ENCODE results near the gene RABL6. TPM values are rescaled to one million over a fixed set of nuclear protein-coding genes. Genes with fewer than 3 reads are reported as not detected.
"Not testable (repeated sequence)": the region's sequence is repeated elsewhere in the genome, so short reads cannot be mapped to it uniquely, and the experiment has no call there.

The RABL6 gene, protein sequence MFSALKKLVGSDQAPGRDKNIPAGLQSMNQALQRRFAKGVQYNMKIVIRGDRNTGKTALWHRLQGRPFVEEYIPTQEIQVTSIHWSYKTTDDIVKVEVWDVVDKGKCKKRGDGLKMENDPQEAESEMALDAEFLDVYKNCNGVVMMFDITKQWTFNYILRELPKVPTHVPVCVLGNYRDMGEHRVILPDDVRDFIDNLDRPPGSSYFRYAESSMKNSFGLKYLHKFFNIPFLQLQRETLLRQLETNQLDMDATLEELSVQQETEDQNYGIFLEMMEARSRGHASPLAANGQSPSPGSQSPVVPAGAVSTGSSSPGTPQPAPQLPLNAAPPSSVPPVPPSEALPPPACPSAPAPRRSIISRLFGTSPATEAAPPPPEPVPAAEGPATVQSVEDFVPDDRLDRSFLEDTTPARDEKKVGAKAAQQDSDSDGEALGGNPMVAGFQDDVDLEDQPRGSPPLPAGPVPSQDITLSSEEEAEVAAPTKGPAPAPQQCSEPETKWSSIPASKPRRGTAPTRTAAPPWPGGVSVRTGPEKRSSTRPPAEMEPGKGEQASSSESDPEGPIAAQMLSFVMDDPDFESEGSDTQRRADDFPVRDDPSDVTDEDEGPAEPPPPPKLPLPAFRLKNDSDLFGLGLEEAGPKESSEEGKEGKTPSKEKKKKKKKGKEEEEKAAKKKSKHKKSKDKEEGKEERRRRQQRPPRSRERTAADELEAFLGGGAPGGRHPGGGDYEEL
- 10 to 100 TPM; 58.6 to 61.1 (median 59.7) TPM for polyA plus RNA-seq (ENCODE audit: insufficient read length in 3 of 3)

DNA sequence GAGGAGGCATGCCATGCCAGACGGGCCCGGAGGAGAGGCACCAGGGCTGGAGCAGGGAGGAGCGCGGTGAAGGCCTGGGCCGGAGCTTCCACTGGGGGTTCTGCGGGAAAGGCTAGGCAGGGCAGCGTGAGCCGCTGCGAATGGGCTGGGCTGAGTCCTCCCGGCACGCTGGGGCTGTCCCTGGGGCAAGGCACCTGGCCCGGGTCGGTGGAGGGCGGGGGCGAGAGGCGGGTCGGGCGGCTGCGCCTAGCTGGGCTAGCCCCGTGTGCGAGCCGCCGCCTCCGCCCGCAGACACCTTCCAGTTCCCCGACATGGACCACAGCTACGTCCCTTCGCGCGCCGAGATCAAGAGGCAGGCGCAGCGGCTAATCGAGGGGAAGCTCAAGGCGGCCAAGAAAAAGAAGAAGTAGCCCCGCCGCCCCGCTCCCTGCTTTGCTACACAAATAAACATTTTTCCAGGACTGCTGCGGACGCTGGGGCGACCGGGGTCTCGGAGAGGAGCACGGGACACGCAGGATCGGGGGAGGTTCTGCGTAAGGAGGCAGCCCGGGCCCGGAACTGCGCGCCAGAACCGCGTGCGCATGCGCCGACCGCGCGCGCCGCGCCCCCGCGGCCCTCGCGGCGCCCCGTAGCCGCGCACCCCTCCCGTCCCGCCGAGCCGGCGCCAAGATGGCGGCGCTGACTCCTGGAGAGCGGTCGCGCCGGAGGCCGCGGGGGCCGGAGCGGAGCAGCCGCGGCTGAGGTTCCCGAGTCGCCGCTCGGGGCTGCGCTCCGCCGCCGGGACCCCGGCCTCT, at the start of gene RABL6:
RABL6 (plus strand) TSS at position 668 of the 794 bp plus-strand sequence. CDS start 249 bp downstream, outside the sequence.
- no peak for DNase-seq (ENCODE audit: low read depth in 3 of 3, low spot score in 2 of 3)

DNA sequence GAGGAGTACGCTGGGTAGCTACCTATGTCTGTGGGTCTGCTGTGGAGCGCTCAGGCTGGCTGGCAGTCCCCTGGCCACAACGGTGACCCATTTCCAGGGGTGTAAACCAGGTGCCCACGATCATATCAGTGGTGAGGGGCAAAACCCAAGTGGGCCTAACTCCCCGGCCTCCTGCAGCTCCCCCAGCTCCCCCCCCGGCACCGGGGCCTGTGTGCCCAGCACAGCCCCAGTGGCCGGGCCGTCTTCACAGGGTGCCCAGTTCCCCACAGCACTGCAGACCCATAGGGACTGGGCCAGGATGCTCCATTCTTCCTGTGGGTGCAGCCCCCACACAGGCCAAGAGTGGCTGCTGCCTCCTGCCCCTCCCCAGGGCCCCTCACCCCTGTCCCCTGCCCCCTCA, 48.7 kb upstream of the RABL6 start:
- DNase-seq (ENCODE audit: low read depth in 3 of 3, low spot score in 2 of 3), result no peak

DNA sequence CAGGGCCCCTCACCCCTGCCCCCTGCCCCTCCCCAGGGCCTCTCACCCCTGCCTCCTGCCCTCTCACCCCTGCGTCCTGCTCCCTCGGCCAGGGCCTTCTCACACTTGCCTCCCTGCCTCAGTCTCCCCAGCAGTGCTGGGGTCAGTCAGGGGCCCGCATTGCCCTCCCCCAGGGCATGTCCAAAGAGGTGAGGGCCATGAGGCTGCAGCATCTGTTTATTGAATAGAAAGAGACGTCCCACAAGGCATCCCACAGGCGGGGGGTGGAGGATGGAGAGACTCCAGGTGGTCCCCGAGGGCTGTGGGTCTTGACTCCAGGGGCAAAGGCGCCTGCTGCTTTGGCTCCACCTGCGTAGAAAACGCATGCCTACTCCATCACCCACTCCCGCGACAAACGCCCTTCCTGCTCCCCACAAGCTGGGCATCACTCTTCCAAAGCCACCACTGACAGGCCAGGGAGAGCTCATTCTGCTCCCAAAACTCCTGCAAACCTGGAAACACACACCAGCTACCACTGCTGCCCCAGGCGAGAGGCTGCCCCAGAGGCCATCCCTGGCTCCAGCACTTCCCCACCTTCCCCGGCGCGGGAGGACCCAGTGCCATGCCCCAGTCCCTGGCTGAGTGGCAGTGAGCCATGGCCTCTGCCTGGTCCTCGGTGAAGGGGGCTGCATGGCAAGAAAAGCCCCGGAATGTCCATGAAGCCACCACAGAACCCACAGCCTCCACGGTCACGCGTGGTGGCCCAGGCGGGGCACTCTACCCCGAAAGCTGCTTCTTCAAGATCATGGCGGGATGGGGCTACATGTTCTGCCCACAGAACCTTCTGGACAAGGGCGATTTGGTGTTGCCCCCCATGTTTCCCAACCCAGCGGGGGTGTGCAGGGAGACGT, 48.1 kb upstream of the RABL6 start:
- DNase-seq (ENCODE audit: low read depth in 3 of 3, low spot score in 2 of 3), result no peak

DNA sequence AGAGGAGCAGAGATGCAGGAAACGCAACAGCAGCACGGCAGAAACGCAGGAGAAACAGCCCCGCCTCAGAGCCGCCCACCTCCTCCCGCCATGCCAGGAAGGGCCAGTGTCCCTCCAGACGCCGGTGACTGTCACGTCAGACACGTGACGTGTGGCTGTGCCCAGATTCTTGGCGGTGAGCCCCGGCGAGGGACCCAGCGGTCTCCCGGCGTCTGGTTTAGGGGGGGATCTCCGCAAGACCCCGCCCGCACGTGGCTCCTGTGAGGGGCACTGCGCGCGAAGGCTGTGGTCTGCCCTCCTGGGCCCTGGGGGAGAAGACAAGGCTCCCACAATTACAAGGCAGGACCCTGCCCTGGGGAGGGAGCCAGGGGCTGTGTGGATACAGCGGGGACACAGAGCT, 47.3 kb upstream of the RABL6 start:
- DNase-seq (ENCODE audit: low read depth in 3 of 3, low spot score in 2 of 3), result no peak

DNA sequence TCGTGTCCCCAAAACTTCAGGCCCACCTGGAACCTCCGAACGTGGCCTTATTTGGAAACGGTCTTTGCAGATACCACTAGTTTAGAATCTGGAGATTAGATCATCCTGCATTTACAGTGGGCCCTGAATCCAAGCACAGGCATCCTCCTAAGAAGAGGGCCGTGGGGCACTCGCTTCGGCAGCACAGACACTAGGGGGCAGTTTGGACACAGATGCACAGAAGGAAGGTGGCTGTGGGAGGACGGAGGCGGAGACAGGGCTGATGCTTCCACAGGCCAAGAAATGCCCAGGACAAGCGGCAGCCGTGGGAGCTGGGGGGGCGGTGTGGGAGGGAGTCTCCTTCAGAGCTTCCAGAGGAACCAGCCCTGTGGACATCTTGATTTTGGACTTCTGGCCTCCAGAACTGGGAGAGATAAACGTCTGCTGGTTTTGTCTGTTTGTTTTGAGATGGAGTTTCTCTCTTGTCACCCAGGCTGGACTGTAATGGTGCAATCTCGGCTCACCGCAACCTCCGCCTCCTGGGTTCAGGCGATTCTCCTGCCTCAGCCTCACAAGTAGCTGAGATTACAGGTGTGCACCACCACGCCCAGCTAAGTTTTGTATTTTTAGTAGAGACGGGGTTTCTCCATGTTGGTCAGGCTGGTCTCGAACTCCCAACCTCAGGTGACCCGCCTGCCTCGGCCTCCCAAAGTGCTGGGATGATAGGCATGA, 46.8 kb upstream of the RABL6 start:
- DNase-seq (ENCODE audit: low read depth in 3 of 3, low spot score in 2 of 3), result not testable (repeated sequence)

DNA sequence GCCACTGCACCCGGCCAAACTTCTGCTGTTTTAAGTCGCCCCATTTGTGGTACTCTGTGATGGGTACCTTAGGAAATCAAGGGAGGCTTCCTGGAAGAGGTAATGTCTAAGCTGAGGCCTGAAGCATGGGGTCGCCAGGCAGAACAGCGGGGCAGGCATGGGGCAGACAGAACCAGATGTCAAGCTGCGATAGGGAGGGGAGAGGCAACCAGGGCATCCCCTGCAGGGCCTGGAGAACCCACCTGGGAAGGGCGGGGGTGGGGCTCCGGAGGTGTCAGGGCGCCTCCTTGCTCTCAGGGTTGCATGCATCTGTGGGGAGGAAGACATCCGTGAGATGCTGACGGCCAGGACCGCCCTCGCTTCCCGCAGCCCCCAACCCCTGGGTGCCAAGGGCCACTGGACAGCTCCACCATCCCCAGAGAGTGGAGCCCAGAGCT, 46.2 kb upstream of the RABL6 start:
- no peak for DNase-seq (ENCODE audit: low read depth in 3 of 3, low spot score in 2 of 3)

DNA sequence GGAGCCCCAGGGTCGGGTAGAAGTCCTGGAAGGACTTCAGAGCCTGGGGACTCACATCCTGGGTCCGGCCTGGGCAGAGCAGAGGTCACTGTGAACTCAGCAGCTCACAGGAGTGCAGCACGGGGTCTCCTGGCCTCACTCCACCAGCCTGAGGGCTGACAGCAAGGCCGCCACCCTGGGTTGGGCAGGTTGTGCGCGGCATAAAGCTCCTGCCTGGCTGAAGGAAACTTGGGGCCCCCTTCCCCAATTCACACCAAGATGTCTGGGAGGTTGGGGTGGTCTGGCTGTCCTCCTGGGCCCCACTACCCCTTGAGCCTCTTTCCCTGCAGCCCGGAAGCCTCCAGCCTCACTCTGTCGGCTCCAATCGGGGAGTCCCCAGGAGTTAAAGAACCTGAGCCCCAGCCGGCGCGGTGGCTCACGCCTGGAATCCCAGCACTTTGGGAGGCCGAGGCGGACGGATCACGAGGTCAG, 45.5 kb upstream of the RABL6 start:
- DNase-seq (ENCODE audit: low read depth in 3 of 3, low spot score in 2 of 3), result no peak

DNA sequence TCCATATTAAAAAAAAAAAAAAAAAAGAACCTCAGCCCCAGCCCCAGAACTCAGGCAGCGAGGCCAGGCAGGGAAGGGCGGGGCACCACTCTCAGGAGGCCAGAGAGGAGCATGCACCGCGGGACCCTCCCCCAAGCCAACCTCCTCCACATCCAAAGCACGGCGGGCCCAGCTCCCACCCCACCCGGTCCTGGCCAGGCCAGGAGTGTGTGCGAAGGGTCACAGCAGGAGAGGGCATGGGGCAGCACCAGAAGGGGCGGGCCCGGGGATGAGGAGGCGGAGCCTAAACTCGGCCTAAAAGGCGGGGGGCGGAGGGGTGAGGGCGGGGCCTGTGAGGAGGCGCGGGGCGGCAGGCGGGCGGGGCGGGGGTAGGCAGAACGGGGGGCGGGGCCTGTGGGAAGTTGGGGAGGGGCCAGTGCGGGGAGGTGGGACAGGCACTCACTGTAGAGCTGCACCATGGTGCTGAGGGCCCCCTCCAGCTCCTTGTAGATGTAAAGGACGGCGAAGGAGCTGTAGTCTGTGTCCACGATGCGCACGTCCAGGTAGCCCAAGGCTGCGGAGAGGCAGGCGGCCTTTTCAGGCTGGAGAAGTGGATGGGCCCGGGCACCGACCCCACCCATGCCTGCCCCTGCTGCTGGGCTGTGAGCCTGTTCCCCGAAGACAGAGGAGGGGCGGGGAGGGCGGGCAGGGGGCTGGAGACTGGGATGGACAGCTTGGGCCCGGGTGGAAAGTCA, 44.7 kb upstream of the RABL6 start:
- no peak for DNase-seq (ENCODE audit: low read depth in 3 of 3, low spot score in 2 of 3)

DNA sequence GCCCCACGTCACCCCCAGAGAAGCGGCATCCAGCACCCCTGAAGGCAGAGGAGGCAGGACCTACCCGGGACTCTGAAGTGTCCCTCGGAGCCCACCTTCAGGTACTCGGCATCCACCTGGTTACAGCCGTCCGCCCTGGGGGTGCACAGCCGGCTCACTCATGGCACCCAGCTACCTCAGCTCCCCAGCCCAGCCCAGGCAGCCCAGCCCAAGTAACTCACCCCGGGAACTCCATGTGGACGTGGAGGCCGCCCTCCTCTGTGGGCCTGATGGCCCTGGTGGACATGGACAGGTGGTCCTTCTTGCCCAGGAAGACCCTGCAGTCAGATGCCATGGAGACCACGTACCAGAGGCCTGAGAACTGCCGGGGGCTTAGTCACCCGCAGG, 44.1 kb upstream of the RABL6 start:
- DNase-seq (ENCODE audit: low read depth in 3 of 3, low spot score in 2 of 3), result no peak

DNA sequence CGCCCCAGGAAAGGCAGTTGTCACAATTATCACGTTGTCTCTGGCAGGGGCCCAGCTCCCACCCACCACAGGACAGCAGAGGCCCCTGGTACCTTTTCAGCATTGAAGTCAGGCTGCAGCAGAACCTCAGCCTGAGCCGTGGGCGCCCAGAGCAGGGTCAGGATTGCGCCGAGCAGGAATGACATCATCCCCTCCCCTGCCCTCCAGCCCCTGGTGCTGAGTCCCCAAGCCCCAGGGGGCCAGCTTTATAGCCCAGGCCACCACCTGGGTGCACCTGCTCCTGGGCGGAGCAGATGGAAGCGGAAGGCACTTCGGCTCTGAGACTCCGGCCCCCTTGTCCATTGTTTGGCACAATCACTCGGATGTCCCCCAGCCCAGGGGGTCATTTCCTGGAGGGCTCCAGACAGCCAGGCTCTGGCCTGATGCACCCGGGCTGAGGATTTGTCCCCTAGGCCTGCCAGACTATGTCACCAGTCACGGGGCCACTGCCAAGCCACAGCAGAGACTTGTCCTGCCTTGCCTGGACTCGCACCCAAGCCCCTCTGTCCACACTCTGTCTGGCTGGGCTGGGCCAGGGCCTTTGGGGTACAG, 43.4 kb upstream of the RABL6 start, which contains the start of gene LCN15:
LCN15 (minus strand) TSS at position 218 of the 591 bp plus-strand sequence; CDS start at position 188, 30 bp downstream.
- DNase-seq (ENCODE audit: low read depth in 3 of 3, low spot score in 2 of 3), result no peak

DNA sequence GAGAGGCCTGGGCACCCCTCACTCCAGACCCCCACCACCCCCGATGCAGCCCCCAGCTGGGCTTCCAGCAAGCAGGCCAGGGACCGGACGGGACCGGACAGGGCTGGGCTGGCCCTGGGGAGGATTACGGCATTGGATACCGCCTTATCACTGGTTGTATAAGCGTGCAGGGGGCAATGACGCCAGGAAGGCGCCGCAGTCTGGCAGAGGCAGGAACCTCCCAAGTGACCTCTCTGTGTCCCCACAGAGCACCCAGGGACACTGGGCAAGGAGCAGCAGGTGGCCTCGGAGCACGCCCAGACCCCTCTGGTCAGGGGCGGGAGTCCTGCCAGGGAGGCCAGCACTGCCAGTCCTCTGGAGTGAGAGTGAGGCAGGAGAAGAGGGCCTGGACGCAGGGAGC, 42.7 kb upstream of the RABL6 start:
- no peak for DNase-seq (ENCODE audit: low read depth in 3 of 3, low spot score in 2 of 3)

DNA sequence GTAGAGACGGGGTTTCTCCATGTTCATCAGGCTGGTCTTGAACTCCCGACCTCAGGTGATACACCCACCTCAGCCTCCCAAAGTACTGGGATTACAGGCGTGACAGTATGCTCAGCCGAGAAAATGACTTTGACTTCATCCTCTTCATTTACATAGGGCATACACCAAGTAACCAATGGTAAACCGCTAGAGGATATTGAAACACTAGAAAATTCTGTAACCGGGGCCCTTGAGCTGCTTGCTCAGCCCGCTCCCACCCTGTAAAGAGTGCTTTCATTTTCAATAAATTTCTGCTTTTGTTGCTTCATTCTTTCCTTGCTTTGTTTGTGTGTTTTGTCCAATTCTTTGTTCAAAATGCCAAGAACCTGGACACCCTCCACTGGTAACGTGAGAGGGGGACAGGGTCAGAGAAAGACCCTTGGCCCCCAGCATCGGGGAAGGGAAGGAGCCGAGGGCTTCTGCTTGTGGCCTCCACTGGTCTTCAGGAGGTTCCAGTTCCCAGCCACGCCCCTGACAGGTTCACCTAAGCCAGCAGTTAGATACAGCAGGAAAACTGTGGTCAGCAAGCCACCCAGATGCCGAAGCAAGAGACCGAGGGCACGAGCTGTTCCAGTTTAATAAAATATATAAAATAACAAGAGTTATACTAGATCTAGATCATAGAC, 41.9 kb upstream of the RABL6 start:
- not testable (repeated sequence) for DNase-seq (ENCODE audit: low read depth in 3 of 3, low spot score in 2 of 3)

DNA sequence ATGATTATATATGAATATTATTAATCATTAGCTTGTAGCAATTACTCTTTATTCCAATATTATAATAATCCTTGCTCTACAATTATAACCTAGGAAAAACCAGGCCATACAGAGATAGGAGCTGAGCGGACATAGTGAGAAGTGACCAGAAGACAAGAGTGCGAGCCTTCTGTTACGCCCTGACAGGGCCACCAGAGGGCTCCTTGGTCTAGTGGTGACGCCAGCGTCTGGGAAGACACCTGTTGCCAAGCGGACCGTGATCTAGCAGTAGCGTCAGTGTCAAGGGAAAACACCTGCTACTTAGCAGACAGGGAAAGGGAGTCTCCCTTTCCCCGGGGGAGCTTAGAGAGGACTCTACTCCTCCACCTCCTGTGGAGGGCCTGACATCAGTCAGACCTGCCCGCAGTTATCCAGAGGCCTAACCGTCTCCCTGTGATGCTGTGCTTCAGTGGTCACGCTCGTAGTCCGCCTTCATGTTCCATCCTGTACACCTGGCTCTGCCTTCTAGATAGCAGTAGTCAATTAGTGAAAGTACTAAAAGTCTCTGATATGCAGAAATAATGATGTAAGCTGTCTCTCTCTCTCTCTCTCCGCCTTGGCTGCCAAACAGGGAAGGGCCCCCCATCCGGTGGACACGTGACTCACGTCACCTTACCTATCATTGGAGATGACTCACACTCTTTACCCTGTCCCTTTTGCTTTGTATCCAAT, 41.2 kb upstream of the RABL6 start:
- DNase-seq (ENCODE audit: low read depth in 3 of 3, low spot score in 2 of 3), result not testable (repeated sequence)

DNA sequence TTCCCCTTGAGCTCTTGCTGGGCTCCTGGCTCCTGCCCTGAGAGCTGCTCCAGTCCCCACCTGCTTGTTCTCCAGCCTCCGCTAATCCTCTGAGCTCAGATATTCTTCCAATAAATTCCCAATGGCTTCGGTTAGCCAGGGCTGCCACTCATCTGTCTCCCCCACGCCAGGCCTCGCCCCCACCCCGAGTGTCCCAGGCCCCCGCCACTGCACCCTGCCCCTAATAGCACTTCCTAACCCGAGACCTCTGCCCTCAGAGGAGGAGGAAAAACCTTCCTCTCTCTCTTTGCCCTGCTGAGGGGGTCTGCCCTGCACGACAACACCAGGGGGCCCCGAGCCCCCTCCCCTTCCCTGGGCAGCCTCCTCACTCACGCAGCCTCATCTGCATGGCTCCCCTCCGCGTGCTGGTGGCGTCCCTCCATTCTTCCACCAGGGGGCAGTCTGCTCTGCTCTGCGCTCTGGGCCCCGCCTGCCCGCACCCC, 38.0 kb upstream of the RABL6 start:
- DNase-seq (ENCODE audit: low read depth in 3 of 3, low spot score in 2 of 3), result no peak

DNA sequence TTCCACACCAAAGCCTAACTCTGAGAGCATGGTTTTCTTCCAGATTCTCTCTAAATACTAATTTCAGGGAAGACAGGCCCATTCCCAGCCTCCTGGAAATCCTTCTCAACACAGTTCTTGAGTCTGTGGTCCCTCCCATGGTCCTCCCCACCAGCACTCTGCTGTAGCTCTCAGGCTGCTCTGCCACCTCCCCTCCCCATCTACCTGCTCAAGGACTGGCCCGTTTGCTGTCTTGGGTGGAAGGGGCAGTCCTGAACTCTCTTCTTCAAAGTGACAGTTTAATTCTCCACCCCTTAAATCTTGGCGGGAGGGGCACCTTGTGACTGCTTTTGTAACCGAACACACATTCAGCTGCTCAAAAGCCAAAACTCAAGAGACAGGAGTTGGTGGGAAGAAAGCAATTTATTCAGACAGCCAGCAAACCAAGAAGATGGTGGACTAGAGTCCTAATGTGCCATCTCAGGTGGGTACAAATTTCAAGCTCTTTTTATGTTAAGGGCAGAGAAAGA, 35.8 kb upstream of the RABL6 start:
- DNase-seq (ENCODE audit: low read depth in 3 of 3, low spot score in 2 of 3), result no peak

DNA sequence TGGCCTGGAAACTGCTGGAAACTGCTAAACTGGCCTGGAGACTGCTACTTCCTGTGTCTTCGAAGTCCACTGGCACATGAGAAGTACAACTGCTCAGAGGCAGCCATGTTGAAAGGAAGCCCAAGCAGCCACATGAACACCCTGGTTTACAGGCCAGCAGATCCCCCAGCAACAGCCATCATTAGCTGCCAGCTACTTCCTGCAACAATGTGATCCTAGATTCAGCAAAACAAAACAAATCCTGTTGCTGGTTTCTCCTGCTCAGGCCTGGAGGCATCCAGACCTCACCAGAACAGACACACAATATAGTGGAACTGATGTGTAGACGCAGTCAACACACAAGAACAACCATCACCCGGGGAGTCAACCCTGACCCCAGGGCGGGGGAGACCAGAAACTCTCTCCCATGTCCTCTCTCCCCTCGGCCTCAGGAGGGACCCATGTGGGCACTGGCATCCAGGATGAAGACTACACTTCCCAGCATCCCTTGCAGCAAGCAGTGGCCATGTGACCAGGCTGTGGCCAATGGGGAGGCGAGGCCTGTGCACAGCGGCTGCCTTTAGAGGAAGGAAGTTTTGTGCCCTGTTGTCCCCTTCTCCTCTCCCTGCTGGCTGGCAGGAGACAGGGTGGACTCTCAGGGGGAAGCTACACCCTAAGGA, 34.2 kb upstream of the RABL6 start:
- no peak for DNase-seq (ENCODE audit: low read depth in 3 of 3, low spot score in 2 of 3)
